Urothelium cell line (cell line): ENCODE results near the gene MPP7.
"Not testable (repeated sequence)": the region's sequence is repeated elsewhere in the genome, so short reads cannot be mapped to it uniquely, and the experiment has no call there.

ENCODE experiments used
- DNase-seq: peaks from one replicate; pipeline ENCODE4 v3.0.0; 2011; ENCODE audit warnings: low spot score, mixed read lengths
- FAIRE-seq: peaks from 2 replicates; lab custom pipeline; 2011; peaks lifted over from hg19 to GRCh38; lab: Jason Lieb, UNC

MPP7 gene

GRCh38 chr10:28302638-28303488 lies at the start of gene MPP7:
MPP7 (minus strand) TSS chr10:28303064; CDS start chr10:28238604, 64,460 bp downstream.
- DNase-seq (peak; percentile 98), FAIRE-seq (peak; percentile 70)

- DNase-seq, result no peak
- no peak for FAIRE-seq
Measured at GRCh38 chr10:28349892-28350291, 47.0 kb upstream of the MPP7 start.

GRCh38 chr10:28343987-28344895 lies 41.4 kb upstream of the MPP7 start:
- DNase-seq (no peak), FAIRE-seq (no peak)

DNA sequence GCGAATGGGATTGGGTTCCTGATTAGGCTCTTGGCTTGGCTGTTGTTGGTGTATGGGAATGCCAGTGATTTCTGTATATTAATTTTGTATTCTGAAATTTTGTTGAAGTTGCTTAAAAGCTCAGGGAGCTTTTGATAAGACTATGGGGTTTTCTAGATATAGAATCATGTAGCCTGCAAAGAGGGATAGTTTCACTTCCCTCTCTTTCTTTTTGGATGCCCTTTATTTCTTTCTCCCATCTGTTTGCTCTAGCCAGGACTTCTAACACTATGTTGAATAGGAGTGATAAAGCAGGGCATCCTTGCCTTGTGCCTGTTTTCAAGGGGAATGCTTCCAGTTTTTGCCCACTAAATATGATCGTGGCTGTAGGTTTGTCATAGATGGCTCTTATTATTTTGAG lies 40.4 kb upstream of the MPP7 start:
- FAIRE-seq (no peak), DNase-seq (no peak)

- not testable (repeated sequence) for DNase-seq, FAIRE-seq
Measured at GRCh38 chr10:28341679-28342078, 38.8 kb upstream of the MPP7 start.

DNA sequence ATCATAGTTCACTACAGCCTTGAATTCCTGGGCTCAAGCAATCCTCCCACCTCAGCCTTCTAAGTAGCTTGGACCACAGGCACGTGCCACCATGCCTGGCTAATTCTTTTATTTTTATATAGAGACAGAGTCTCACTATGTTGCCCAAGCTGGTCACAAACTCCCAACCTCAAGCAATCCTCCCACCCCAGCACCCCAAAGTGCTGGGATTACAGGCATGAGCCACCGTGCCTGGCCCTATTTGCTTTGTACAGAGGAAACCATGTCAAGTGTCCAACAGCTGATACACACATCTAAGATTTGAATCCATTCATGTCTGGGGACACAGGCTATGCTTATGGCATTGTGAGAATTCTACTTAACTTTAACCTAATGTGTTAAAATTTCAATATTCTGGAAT lies 29.9 kb upstream of the MPP7 start:
- DNase-seq (no peak), FAIRE-seq (no peak)

DNA sequence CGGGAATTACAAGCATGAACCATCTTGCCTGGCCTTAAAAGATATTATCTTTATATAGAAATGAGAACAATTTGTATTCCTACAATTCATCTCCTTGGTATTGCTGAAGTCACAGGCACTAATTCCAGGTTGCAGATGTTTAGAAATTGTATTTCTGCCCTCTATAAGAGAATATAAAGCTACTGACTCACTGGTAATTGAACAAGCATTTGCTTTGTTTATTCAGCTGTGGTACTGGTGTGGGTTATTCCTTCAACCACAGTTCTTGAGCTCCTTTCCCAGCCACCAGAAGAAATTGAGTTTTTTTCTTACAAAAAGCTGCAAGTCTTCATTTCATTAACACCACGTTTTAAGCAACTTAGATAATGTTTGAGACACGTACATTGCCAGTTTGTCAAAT lies 29.0 kb upstream of the MPP7 start:
- no peak for FAIRE-seq

GRCh38 chr10:28331066-28331465 lies 28.2 kb upstream of the MPP7 start:
- no peak for DNase-seq
- FAIRE-seq, result no peak

More for the DNA sequence above, 29.0 kb upstream of the MPP7 start:
- DNase-seq, result peak; percentile 57

- DNase-seq (no peak), FAIRE-seq (no peak)
Measured at GRCh38 chr10:28328346-28328745, 25.5 kb upstream of the MPP7 start.

DNA sequence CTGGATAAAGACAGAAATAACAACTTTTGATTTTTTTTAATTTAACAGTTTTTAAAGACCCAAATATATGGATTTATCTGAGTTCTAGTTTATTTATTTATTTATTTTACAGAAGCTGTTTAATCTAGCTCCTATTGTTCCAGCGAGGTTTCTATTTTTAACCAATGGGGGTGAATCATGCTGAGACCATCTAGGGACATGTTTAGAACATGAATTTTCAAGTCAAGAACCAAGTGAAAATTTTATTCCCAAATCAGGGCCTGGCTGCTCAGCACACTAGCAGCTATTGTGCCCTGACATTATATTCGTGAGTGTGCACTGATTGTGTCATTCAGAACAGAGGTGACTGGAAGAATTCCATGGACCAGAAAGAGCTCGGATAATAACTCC lies 24.6 kb upstream of the MPP7 start:
- DNase-seq (no peak), FAIRE-seq (no peak)

- DNase-seq, result peak; percentile 65
- peak; percentile 58 for FAIRE-seq
Measured at GRCh38 chr10:28326516-28327490, 23.9 kb upstream of the MPP7 start.

GRCh38 chr10:28320799-28321198 lies 17.9 kb upstream of the MPP7 start:
- DNase-seq, result no peak
- FAIRE-seq, result no peak

- no peak for FAIRE-seq
Measured at GRCh38 chr10:28320090-28320489, 17.2 kb upstream of the MPP7 start.

GRCh38 chr10:28319061-28319460 lies 16.2 kb upstream of the MPP7 start:
- not testable (repeated sequence) for FAIRE-seq, DNase-seq

More at GRCh38 chr10:28320090-28320489, 17.2 kb upstream of the MPP7 start:
- DNase-seq, result no peak

DNA sequence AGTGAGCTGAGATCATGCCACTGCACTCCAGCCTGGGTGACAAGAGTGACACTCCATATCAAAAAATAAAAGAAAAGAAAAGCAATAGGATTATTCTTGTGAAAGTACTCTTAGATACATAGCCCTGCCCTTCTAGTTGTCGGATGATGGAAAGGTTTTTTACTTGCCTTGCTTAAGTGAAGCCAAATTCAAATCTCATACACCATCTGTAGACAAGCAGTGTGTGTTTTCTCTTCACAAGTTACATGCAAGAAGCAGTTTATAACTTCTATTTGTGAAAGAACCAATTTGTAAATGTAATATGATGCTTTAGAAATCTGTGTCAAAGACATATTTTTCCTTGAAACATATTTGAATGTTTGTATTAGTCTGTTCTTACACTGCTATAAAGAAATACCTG lies 15.8 kb upstream of the MPP7 start:
- FAIRE-seq (no peak), DNase-seq (no peak)

- FAIRE-seq (no peak), DNase-seq (no peak)
Measured at GRCh38 chr10:28317760-28318159, 14.9 kb upstream of the MPP7 start.

DNA sequence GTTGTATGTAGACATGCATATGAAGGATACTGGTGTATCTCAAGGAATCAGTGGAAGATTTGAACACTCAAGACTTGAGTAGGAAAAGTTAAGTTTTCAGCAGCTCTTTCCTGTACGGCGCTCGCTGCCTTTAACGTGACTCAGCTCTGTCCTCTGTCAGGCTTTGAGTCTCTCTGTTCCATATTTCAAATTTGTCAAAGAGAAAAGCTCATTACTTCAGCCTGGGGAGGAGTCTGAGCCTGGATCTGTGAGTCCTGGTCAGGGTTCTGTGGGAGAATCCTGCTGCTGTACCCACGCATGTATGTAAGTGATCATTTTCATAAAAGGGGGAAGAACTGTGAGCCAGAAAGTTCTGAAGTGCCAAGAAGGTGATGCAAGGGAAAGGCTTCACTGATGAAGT lies 13.8 kb upstream of the MPP7 start:
- no peak for FAIRE-seq

GRCh38 chr10:28315140-28315539 lies 12.3 kb upstream of the MPP7 start:
- FAIRE-seq, result peak; percentile 20

More for the DNA sequence above, 13.8 kb upstream of the MPP7 start:
- no peak for DNase-seq

GRCh38 chr10:28314211-28314610 lies 11.3 kb upstream of the MPP7 start:
- no peak for DNase-seq
- no peak for FAIRE-seq

More at GRCh38 chr10:28315140-28315539, 12.3 kb upstream of the MPP7 start:
- no peak for DNase-seq

- DNase-seq (no peak), FAIRE-seq (no peak)
Measured at GRCh38 chr10:28312572-28312971, 9.7 kb upstream of the MPP7 start.
